Measurements from ENCODE around the gene QRICH2. TPM values are rescaled to one million over a fixed set of nuclear protein-coding genes. Genes with fewer than 3 reads are reported as not detected.

QRICH2 gene
- total and polyA plus RNA-seq, 7 donors, result 0.69 to 5.0 (median 2.5) TPM

DNA sequence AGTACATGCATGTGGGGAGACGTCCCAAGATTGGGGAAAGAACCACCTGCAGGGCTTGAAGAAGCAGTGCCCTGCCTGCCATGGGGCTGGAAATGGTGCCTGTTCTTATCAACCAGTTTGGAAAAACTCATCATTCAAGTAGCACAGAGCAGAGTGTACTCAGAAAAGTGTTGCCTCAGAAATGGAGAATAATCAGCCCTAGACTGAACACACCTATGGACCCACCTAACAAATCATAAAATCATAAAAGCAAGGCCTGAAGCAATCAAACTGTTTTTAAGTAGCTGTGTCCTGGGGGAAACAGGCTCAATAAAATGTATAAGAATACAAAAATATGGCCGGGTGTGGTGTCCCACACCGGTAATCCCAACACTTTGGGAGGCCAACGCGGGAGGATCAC, 11.2 kb downstream of the QRICH2 start:
- 21 to 67% methylated on average over 5 of the region's 5 CpGs for WGBS, 2 donors
- DNase-seq, result no peak
- intact Hi-C loops (cut with DNase I), result no loop called here
- Histone ChIP-seq H3K27ac (no peak overlapping the region), H3K4me3 (no peak overlapping the region), H3K4me1 (no peaks in the 10 kb centered on the region), H3K36me3 (peaks cover 0 to 10% (median 3%) of the 10 kb centered on the region in 4 donors), H3K27me3 (no peaks in the 10 kb centered on the region), H3K9me3 (no peaks in the 10 kb centered on the region)
- TF ChIP-seq EP300 (IDR thresholded peaks at IDR 0.05) (no peak), POLR2AphosphoS5 (IDR thresholded peaks at IDR 0.05) (no peak), POLR2A (IDR thresholded peaks at IDR 0.05) (no peak)
- TF ChIP-seq, protein P1, sequence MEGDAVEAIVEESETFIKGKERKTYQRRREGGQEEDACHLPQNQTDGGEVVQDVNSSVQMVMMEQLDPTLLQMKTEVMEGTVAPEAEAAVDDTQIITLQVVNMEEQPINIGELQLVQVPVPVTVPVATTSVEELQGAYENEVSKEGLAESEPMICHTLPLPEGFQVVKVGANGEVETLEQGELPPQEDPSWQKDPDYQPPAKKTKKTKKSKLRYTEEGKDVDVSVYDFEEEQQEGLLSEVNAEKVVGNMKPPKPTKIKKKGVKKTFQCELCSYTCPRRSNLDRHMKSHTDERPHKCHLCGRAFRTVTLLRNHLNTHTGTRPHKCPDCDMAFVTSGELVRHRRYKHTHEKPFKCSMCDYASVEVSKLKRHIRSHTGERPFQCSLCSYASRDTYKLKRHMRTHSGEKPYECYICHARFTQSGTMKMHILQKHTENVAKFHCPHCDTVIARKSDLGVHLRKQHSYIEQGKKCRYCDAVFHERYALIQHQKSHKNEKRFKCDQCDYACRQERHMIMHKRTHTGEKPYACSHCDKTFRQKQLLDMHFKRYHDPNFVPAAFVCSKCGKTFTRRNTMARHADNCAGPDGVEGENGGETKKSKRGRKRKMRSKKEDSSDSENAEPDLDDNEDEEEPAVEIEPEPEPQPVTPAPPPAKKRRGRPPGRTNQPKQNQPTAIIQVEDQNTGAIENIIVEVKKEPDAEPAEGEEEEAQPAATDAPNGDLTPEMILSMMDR (IDR thresholded peaks at IDR 0.05), result no peak

DNA sequence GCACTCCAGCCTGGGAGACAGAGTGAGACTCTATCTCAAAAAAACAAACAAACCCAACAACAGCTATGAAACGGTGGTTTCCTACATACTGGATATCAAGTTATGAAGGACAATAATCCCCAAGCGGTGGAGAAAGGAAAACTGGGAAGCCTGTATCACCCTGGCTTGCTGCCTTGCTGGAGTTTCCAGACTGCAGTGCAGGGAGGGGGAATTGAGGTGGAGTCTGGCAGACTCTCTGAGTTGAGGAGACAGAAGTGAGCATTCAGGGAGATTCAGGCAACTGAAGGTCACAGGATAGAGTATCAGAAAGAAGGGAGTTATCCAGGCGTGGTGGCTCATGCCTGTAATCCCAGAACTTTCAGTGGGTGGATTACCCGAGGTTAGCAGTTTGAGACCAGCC, 11.9 kb downstream of the QRICH2 start:
- no peak for DNase-seq
- intact Hi-C loops (cut with DNase I), result no loop called here
- Histone ChIP-seq H3K27ac (no peak overlapping the region), H3K36me3 (peaks cover 0 to 13% (median 4%) of the 10 kb centered on the region in 4 donors), H3K27me3 (no peaks in the 10 kb centered on the region), H3K4me1 (no peaks in the 10 kb centered on the region), H3K9me3 (no peaks in the 10 kb centered on the region), H3K4me3 (no peak overlapping the region)
- 16 to 63% methylated on average over 4 of the region's 4 CpGs for WGBS, 2 donors
- no peak for TF ChIP-seq POLR2A (IDR thresholded peaks at IDR 0.05)
- TF ChIP-seq, protein P1 (IDR thresholded peaks at IDR 0.05), result no peak
- TF ChIP-seq POLR2AphosphoS5 (IDR thresholded peaks at IDR 0.05), result no peak
- TF ChIP-seq EP300 (IDR thresholded peaks at IDR 0.05), result no peak

DNA sequence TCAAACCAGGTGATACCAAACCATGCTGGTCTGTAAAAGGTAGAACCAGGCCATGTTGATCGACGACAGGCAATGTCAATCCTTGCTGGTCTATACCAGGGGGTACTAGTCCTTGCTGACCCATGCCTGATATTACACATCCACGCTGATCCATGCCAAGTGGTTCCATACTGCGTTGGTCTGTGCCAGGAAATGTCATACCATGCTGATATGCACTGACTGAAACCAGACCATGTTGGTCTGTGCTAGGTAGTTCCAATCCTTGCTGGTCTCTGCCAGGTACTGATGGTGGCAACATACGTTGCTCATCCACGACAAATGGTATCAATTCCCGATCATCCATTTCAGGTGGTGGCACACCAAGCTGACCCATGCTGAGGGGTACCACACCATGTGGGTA, 15.0 kb downstream of the QRICH2 start:
- H3K9me3 ChIP-seq, result no peaks in the 10 kb centered on the region
- no peak overlapping the region for H3K27ac ChIP-seq
- no peak overlapping the region for H3K4me3 ChIP-seq
- 89 to 90% methylated on average over 7 of the region's 7 CpGs for WGBS, 2 donors
- H3K27me3 ChIP-seq, result no peaks in the 10 kb centered on the region
- intact Hi-C loops (cut with DNase I), result no loop called here
- no peak for DNase-seq
- TF ChIP-seq, protein P1 (IDR thresholded peaks at IDR 0.05), result no peak
- TF ChIP-seq POLR2AphosphoS5 (IDR thresholded peaks at IDR 0.05), result no peak
- TF ChIP-seq POLR2A (IDR thresholded peaks at IDR 0.05), result no peak
- TF ChIP-seq EP300 (IDR thresholded peaks at IDR 0.05), result no peak
- H3K4me1 ChIP-seq, result no peaks in the 10 kb centered on the region
- peaks cover 0 to 20% (median 4%) of the 10 kb centered on the region in 4 donors for H3K36me3 ChIP-seq

DNA sequence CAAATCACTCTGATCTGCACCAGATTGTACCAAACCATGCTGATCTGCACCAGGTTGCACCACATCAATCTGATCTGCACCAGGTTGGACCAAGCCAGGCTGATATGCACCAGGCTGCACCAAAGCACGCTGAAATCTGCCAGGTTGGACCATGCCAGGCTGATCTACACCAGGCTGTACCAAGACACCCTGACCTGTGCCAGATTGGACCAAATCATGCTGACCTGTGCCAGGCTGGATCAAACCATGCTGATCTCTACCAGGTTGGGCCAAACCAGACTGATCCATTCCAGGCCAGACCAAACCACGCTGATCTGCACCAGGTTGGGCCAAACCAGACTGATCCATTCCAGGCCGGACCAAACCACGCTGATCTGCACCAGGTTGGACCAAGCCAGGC, 15.5 kb downstream of the QRICH2 start:
- TF ChIP-seq POLR2AphosphoS5 (IDR thresholded peaks at IDR 0.05), result no peak
- TF ChIP-seq, protein P1 (IDR thresholded peaks at IDR 0.05), result no peak
- TF ChIP-seq EP300 (IDR thresholded peaks at IDR 0.05), result no peak
- H3K27me3 ChIP-seq, result no peaks in the 10 kb centered on the region
- intact Hi-C loops (cut with DNase I), result no loop called here
- 95 to 96% methylated on average over 4 of the region's 4 CpGs for WGBS, 2 donors
- peaks cover 0 to 20% (median 4%) of the 10 kb centered on the region in 4 donors for H3K36me3 ChIP-seq
- no peaks in the 10 kb centered on the region for H3K4me1 ChIP-seq
- H3K27ac ChIP-seq, result no peak overlapping the region
- no peaks in the 10 kb centered on the region for H3K9me3 ChIP-seq
- DNase-seq, result no peak
- H3K4me3 ChIP-seq, result no peak overlapping the region
